Coronary artery (tissue), 2 donors: ENCODE data around the gene PITPNC1.

Experiments
- DNase-seq: peaks from one replicate; pipeline ENCODE4 v3.0.0-alpha.2; 2017; ENCODE audit warnings: low spot score
- H3K27ac ChIP-seq, 2 donors: fragments of 200-600 bp; sonication (generic); one replicate each; pipeline ENCODE4 v1.5.1; 2016 to 2019
- H3K4me3 ChIP-seq: fragments of 200-600 bp; sonication (generic); 2 replicates; pipeline ENCODE4 v1.5.1; 2016; ENCODE audit warnings: mild to moderate bottlenecking, moderate library complexity
- TF ChIP-seq, protein P1 (sequence below): fragments of 200-600 bp; sonication (generic); IDR thresholded peaks from one replicate; pipeline ENCODE4 v1.5.1; 2019; ENCODE audit warnings: antibody characterized with exemption

PITPNC1 gene

DNA sequence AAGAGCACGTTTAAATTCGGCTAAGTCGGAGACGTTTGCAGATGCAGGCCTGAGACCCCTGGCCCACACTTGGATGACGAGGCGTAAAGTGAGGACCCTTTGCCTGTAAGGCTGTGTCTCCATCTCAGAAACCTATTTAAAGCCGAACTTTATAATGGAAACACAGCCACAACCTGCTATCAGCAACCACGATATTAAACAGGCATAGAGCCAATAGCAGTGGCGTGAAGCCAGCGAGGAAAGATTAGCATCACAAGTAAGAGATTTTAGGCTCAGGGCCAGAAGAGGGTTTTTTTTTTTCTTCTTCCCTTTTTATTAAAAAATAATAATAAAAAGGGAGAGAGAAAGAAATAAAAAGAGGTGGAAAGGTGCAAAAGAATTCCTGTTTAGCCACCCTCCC lies 229.4 kb downstream of the PITPNC1 start:
- DNase-seq, result no peak
- Histone ChIP-seq H3K4me3 (no peak overlapping the region), H3K27ac (no peak overlapping the region)
- TF ChIP-seq, protein P1, sequence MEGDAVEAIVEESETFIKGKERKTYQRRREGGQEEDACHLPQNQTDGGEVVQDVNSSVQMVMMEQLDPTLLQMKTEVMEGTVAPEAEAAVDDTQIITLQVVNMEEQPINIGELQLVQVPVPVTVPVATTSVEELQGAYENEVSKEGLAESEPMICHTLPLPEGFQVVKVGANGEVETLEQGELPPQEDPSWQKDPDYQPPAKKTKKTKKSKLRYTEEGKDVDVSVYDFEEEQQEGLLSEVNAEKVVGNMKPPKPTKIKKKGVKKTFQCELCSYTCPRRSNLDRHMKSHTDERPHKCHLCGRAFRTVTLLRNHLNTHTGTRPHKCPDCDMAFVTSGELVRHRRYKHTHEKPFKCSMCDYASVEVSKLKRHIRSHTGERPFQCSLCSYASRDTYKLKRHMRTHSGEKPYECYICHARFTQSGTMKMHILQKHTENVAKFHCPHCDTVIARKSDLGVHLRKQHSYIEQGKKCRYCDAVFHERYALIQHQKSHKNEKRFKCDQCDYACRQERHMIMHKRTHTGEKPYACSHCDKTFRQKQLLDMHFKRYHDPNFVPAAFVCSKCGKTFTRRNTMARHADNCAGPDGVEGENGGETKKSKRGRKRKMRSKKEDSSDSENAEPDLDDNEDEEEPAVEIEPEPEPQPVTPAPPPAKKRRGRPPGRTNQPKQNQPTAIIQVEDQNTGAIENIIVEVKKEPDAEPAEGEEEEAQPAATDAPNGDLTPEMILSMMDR, result no peak

DNA sequence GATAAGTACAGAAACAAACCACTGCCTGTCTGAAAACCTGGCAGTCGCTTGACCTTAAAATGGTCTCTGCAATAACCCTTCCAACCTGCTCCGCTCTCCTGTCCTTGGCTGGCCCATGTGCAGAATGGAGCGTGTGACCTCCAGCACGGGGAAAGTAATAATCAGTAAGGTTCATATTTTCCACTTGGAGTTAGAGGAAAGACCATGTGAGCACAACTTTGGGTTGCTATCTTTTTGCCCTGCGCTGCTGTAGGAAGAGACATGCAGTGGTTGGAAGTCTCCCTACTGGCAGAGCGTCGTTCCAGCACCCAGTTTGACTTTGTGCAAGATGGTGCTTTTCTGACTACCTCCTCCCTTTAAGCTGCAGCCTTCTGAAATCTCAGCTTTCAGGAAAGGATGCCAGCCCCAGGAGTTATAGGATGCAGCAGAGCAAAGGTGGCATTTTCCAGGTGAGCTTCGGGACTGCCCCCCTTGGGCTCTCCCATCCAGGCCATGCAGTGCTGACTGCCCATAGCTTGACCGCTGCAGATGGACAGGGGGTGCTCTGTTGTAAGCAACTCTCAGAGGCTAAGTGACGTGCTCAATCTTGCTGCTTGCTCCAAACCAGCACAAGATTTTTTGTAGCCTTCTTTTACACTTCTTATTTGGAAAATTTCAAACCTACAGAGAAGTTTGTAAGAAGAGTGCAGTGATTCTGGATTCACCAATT lies 230.0 kb downstream of the PITPNC1 start:
- no peak overlapping the region for H3K27ac ChIP-seq
- TF ChIP-seq, protein P1, result no peak
- DNase-seq, result no peak
- H3K4me3 ChIP-seq, result no peak overlapping the region

DNA sequence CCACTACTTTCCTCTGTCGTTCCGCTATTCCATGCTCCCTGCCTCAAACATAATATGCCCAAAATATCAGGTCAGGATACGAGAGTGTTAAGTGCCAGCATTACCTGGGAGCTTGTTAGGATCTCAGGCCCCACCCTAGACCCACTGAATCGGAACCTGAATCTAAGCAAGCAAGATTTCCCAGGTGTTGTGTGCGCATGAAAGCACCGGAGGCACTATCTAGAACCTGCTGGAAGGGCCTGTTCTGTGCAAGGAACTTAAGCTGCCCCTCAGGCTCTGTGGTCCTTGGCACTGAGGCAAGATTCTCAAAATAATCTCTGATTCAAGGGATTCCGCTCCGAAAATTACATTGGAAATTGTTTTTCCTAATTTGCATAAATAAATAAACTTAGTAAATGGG lies 233.0 kb downstream of the PITPNC1 start:
- DNase-seq, result no peak
- Histone ChIP-seq H3K27ac (no peak overlapping the region), H3K4me3 (no peak overlapping the region)
- TF ChIP-seq, protein P1, result no peak

DNA sequence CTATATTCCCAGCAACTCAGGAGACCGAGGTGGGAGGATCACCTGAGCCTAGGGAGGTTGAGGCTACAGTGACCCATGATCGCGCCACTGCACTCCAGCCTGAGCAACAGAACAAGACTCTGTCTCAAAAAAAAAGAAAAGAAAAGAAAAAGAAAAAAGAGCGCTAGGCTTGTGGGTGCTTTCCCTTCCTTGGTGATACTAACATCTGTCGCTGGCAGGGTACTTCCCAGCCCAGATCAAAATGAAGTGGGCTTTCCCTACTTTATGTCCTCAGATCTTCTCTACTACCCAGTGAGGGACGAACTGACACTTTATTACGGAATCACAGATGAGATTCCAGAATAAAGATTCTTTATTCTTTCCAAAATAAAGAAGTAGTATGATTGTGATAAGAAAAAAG lies 236.9 kb downstream of the PITPNC1 start:
- DNase-seq, result no peak
- no peak overlapping the region for H3K4me3 ChIP-seq
- H3K27ac ChIP-seq, result no peak overlapping the region
- TF ChIP-seq, protein P1, result no peak

DNA sequence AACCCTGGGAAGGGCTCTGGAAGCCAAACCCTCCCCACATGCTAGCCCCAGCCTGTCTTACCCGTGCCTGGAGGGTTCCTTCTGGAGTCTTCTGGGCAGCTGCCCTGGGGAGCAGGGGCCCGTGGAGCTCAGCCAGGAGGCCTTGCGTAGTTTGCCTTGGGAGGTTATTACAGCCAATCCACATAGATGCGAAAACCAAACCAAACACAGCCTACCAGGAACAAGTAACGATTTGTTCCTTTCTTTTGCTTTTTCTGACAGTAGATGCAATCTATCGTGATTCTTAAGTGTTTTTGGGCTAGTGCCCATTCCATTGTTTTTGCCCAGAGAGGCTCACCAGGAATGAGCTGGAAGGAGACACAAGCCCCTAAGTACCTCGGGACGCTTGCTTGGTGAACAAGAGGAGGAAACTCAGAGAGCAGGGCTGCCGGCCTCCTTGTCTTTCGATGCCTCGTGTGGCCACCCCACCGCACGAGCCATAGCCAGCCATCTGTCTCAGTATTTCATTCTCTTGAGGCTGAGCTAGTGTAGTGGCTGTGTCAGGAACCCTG lies 238.0 kb downstream of the PITPNC1 start:
- DNase-seq, result no peak
- TF ChIP-seq, protein P1, result no peak
- no peak overlapping the region for H3K27ac ChIP-seq
- no peak overlapping the region for H3K4me3 ChIP-seq

DNA sequence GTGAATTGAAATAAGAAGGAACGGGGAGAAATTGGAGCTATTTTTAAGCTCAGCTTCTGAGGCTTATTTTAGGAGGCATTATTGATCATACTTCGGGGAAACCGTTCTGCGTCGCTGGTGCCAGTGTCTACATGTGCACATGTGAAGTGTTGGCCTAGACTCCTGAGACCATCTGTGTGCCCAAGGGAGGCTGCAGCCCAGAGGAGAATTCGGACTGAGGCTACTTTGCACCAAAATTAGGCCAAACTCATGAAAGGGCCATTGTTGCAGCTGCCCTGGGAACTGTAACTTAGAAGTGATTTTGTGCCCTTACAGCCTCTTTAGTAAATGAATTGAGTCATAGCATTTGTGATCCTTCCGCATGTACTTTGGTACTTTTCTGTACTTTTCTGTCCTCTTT lies 238.7 kb downstream of the PITPNC1 start:
- no peak for DNase-seq
- TF ChIP-seq, protein P1, result no peak
- Histone ChIP-seq H3K27ac (no peak overlapping the region), H3K4me3 (no peak overlapping the region)

DNA sequence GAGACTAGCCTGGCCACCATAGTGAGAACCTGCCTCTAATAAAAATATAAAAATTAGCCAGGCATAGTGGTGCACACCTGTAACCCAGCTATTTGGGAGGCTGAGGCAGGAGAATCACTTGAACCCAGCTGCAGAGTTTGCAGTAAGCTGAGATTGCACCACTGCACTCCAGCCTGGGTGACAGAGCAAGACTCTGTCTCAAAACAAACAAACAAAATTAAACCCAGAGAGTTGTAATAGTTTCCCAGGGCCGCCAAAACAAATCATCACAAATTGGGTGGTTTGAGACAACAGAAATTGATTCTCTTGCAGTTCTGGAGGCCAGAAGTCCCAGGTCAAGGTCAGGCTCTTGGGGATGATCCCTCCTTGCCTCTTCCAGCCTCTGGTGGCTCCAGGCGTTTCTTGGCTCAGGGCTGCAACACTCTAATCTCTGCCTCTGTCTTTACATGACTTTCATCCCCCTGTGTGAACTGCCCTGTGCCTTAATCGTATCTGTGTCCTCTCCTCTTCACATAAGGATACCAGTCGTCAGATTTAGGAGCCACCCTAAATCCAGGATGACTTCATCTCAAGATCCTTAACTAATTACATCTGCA lies 240.3 kb downstream of the PITPNC1 start:
- Histone ChIP-seq H3K4me3 (no peak overlapping the region), H3K27ac (no peak overlapping the region)
- no peak for DNase-seq
- TF ChIP-seq, protein P1, result no peak
